GM12878 (cell line): ENCODE measurements around the gene NKD2. TPM values are rescaled to one million over a fixed set of nuclear protein-coding genes. Genes with fewer than 3 reads are reported as not detected.

Source experiments
- ATAC-seq: fragments of 200-7000 bp; cut with Tn5 transposase; 3 replicates; pipeline ENCODE4 v1.9.1; 2020; ENCODE audit warnings: mild to moderate bottlenecking, moderate library complexity
- BruUV-seq: library from RNA; stranded (reverse); fragments of 400-500 nt; replicated peaks from 2 replicates; lab custom pipeline; 2021; lab: Mats Ljungman, UMichigan
- CTCF ChIA-PET: fragments of 300-600 bp; sonication (Branson Sonifier 250); formaldehyde crosslinking; extraction: SDS; loops from one replicate; lab custom pipeline; 2021; ENCODE audit warnings: inconsistent platforms; lab: Yijun Ruan, JAX
- POLR2A ChIA-PET: fragments of 350-600 bp; formaldehyde crosslinking; extraction: SDS; loops from one replicate; lab custom pipeline; 2021; ENCODE audit warnings: inconsistent platforms; lab: Charles Lee
- RAD21 ChIA-PET: fragments of 300-600 bp; sonication (Branson Sonifier 250); formaldehyde crosslinking; loops from one replicate; lab custom pipeline; 2023; ENCODE audit warnings: antibody characterized with exemption; ENCODE audit not compliant: unreplicated experiment; lab: Charles Lee
- SMC1A ChIA-PET: fragments of 300-600 bp; sonication (Branson Sonifier 250); formaldehyde crosslinking; loops from one replicate; lab custom pipeline; 2023; ENCODE audit not compliant: unreplicated experiment, uncharacterized antibody; lab: Charles Lee
- DNase-seq: peaks from one replicate; pipeline ENCODE4 v3.0.0-alpha.2; 2011; ENCODE audit warnings: low read depth, low spot score
- FAIRE-seq: peaks from 3 replicates; lab custom pipeline; 2011; peaks lifted over from hg19 to GRCh38; lab: Jason Lieb, UNC
- H2AFZ ChIP-seq: 2 replicates; pipeline ENCODE4 v1.6.0; 2011; ENCODE audit warnings: low read depth, low read length, control low read depth; ENCODE audit not compliant: control insufficient read depth
- H3K27ac ChIP-seq: 2 replicates; pipeline ENCODE4 v1.5.1; 2011; ENCODE audit warnings: control low read depth; ENCODE audit not compliant: control insufficient read depth, insufficient read depth
- H3K27me3 ChIP-seq, 2 experiments: replicated peaks in 1 of 2; 2 replicates each; pipeline versions ENCODE4 v1.6.0 to v1.6.1; 2011; ENCODE audit warnings: low read length in 1 of 2; ENCODE audit not compliant: control insufficient read depth in 2 of 2, insufficient read depth in 2 of 2
- H3K36me3 ChIP-seq, 2 experiments: 2 replicates each; pipeline ENCODE4 v1.5.1; 2011; ENCODE audit warnings: low read length in 1 of 2; ENCODE audit not compliant: control insufficient read depth in 2 of 2, insufficient read depth in 2 of 2
- H3K4me1 ChIP-seq: 2 replicates; pipeline ENCODE4 v1.6.1; 2011; ENCODE audit warnings: mild to moderate bottlenecking, low read length, moderate library complexity, mixed read lengths; ENCODE audit not compliant: control insufficient read depth, insufficient read depth
- H3K4me2 ChIP-seq: 2 replicates; pipeline ENCODE4 v1.6.0; 2011; ENCODE audit warnings: control low read depth; ENCODE audit not compliant: control insufficient read depth, insufficient read depth
- H3K4me3 ChIP-seq: fragments of 200-600 bp; sonication (generic); 2 replicates; pipeline ENCODE4 v1.5.1; 2016
- H3K79me2 ChIP-seq: 2 replicates; pipeline ENCODE4 v1.6.0; 2011; ENCODE audit warnings: low read length; ENCODE audit not compliant: control insufficient read depth, insufficient read depth
- H3K9ac ChIP-seq: 2 replicates; pipeline ENCODE4 v1.8.0; 2011; ENCODE audit warnings: low read length, control low read depth, mixed read lengths; ENCODE audit not compliant: control insufficient read depth, insufficient read depth
- H3K9me3 ChIP-seq: replicated peaks from 3 replicates; pipeline ENCODE4 v1.5.1; 2011; ENCODE audit warnings: mild to moderate bottlenecking, low read length; ENCODE audit not compliant: control insufficient read depth, insufficient read depth
- H4K20me1 ChIP-seq: 2 replicates; pipeline ENCODE4 v1.6.0; 2011; ENCODE audit not compliant: control insufficient read depth, insufficient read depth
- CTCF ChIP-seq, 3 experiments: IDR thresholded peaks in 2 of 3; conservative IDR thresholded peaks in 1 of 3; 2 replicates each; pipeline ENCODE4 v1.5.1; 2011; ENCODE audit warnings: low read depth in 3 of 3, low read length in 3 of 3, mild to moderate bottlenecking in 3 of 3, control low read depth in 2 of 3, moderate library complexity in 2 of 3, inconsistent platforms in 1 of 3, mixed read lengths in 1 of 3; ENCODE audit not compliant: control insufficient read depth in 2 of 3, insufficient read depth in 1 of 3; ENCODE audit errors: extremely low read depth in 1 of 3
- NFIC ChIP-seq: IDR thresholded peaks from 2 replicates; pipeline ENCODE4 v1.6.1; 2012; ENCODE audit warnings: low read depth, mild to moderate bottlenecking, inconsistent platforms, low read length, moderate library complexity
- POLR2A ChIP-seq: IDR thresholded peaks from 2 replicates; pipeline ENCODE4 v1.6.1; 2011; ENCODE audit warnings: low read depth, mild to moderate bottlenecking, low read length
- TBL1XR1 ChIP-seq: IDR thresholded peaks from 2 replicates; pipeline ENCODE4 v1.6.1; 2012; ENCODE audit warnings: low read depth, low read length, improper control_type of control experiment
- ZBTB33 ChIP-seq: fragments of 450-650 bp; IDR thresholded peaks from 2 replicates; pipeline ENCODE4 v1.6.1; 2017; ENCODE audit warnings: mild to moderate bottlenecking
- WGBS: methylation state at CpG from one replicate; pipeline ENCODE4 v1.1.6; 2016; ENCODE audit warnings: low lambda C conversion rate; ENCODE audit not compliant: insufficient replicate concordance, insufficient coverage; ENCODE audit errors: missing lambda C conversion rate; 5-methylcytosine and 5-hydroxymethylcytosine counted together
- in situ Hi-C: fragments of 300-500 bp; cut with MboI; formaldehyde crosslinking; loops from 9 replicates; pipeline ENCODE4 v1.14.3; 2018; ENCODE audit warnings: mixed read lengths
- intact Hi-C: fragments of 100-400 bp; cut with micrococcal nuclease; formaldehyde crosslinking; loops from one replicate; pipeline ENCODE4 v1.14.2; 2022; ENCODE audit not compliant: unreplicated experiment
- polyA plus RNA-seq, 11 experiments: library from polyadenylated mRNA; depleted of rRNA in 4 of 11; unstranded in 6 of 11; stranded (reverse) in 5 of 11; fragments of >200 nt; fragmentation: Nextera tagmentation in 4 of 11; fragmentation: Illumina TruSeq in 1 of 11; extraction: Ambion mirVana in 4 of 11; extraction: Trizol in 1 of 11; gene quantifications; 1 replicate in 1 of 11; 2 replicates in 10 of 11; pipeline versions ENCODE4 v1.2.1 to v1.2.3, GENCODE V29; 2011 to 2016; ENCODE audit warnings: inconsistent platforms in 2 of 11, missing spikeins in 2 of 11, low read depth in 1 of 11
- total RNA-seq, 4 experiments: library from RNA; depleted of rRNA in 3 of 4; stranded (reverse); fragments of >200 nt in 3 of 4; fragmentation: Illumina TruSeq in 1 of 4; extraction: Trizol in 1 of 4; gene quantifications; 2 replicates each; pipeline versions ENCODE4 v1.2.1 to v1.2.3, GENCODE V29; 2013 to 2021
- TF ChIP-seq, protein P1 (sequence below): fragments of 450-650 bp; IDR thresholded peaks from 2 replicates; pipeline ENCODE4 v1.6.1; 2017; ENCODE audit warnings: antibody characterized with exemption, mild to moderate bottlenecking, moderate library complexity
- TF ChIP-seq, protein P2 (sequence below): fragments of 450-650 bp; IDR thresholded peaks from 2 replicates; pipeline ENCODE4 v1.6.1; 2016; ENCODE audit warnings: mild to moderate bottlenecking
- TF ChIP-seq, protein P3 (sequence below): IDR thresholded peaks from 2 replicates; pipeline ENCODE4 v1.6.1; 2011; ENCODE audit warnings: borderline replicate concordance, low read depth, mild to moderate bottlenecking, moderate library complexity, mixed read lengths, low read length; ENCODE audit not compliant: insufficient read depth; ENCODE audit errors: extremely low read length
- TF ChIP-seq, protein P4 (sequence below): fragments of 450-650 bp; IDR thresholded peaks from 2 replicates; pipeline ENCODE4 v1.6.1; 2014; ENCODE audit warnings: mild to moderate bottlenecking

Gene NKD2
- total and polyA plus RNA-seq, 10 of the 15 experiments (the other 5 are each of a cell fraction or from before 2014, with no cell fraction given) = 0.20 to 0.83 (median 0.26) TPM; not detected in 7

- ATAC-seq = no peak
- TF ChIP-seq NFIC = no peak
- TF ChIP-seq, protein P1, sequence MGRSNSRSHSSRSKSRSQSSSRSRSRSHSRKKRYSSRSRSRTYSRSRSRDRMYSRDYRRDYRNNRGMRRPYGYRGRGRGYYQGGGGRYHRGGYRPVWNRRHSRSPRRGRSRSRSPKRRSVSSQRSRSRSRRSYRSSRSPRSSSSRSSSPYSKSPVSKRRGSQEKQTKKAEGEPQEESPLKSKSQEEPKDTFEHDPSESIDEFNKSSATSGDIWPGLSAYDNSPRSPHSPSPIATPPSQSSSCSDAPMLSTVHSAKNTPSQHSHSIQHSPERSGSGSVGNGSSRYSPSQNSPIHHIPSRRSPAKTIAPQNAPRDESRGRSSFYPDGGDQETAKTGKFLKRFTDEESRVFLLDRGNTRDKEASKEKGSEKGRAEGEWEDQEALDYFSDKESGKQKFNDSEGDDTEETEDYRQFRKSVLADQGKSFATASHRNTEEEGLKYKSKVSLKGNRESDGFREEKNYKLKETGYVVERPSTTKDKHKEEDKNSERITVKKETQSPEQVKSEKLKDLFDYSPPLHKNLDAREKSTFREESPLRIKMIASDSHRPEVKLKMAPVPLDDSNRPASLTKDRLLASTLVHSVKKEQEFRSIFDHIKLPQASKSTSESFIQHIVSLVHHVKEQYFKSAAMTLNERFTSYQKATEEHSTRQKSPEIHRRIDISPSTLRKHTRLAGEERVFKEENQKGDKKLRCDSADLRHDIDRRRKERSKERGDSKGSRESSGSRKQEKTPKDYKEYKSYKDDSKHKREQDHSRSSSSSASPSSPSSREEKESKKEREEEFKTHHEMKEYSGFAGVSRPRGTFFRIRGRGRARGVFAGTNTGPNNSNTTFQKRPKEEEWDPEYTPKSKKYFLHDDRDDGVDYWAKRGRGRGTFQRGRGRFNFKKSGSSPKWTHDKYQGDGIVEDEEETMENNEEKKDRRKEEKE = no peak
- no peak for TF ChIP-seq ZBTB33
- TF ChIP-seq, protein P2, sequence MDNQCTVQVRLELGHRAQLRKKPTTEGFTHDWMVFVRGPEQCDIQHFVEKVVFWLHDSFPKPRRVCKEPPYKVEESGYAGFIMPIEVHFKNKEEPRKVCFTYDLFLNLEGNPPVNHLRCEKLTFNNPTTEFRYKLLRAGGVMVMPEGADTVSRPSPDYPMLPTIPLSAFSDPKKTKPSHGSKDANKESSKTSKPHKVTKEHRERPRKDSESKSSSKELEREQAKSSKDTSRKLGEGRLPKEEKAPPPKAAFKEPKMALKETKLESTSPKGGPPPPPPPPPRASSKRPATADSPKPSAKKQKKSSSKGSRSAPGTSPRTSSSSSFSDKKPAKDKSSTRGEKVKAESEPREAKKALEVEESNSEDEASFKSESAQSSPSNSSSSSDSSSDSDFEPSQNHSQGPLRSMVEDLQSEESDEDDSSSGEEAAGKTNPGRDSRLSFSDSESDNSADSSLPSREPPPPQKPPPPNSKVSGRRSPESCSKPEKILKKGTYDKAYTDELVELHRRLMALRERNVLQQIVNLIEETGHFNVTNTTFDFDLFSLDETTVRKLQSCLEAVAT = no peak
- no peak for TF ChIP-seq TBL1XR1
- TF ChIP-seq POLR2A = no peak
- TF ChIP-seq, protein P3, sequence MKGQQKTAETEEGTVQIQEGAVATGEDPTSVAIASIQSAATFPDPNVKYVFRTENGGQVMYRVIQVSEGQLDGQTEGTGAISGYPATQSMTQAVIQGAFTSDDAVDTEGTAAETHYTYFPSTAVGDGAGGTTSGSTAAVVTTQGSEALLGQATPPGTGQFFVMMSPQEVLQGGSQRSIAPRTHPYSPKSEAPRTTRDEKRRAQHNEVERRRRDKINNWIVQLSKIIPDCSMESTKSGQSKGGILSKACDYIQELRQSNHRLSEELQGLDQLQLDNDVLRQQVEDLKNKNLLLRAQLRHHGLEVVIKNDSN = no peak
- TF ChIP-seq, protein P4, sequence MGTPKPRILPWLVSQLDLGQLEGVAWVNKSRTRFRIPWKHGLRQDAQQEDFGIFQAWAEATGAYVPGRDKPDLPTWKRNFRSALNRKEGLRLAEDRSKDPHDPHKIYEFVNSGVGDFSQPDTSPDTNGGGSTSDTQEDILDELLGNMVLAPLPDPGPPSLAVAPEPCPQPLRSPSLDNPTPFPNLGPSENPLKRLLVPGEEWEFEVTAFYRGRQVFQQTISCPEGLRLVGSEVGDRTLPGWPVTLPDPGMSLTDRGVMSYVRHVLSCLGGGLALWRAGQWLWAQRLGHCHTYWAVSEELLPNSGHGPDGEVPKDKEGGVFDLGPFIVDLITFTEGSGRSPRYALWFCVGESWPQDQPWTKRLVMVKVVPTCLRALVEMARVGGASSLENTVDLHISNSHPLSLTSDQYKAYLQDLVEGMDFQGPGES = no peak
- no peak for TF ChIP-seq CTCF (IDR thresholded peaks at IDR 0.05 in 2 of 3, conservative IDR thresholded peaks at IDR 0.05 in 1 of 3; ENCODE audit: control insufficient read depth in 2 of 3, extremely low read depth in 1 of 3, insufficient read depth in 1 of 3, low read depth in 3 of 3, low read length in 3 of 3)
Observed at GRCh38 chr5:1035421-1036405, 27.1 kb downstream of the NKD2 start.

More at GRCh38 chr5:1035421-1036405, 27.1 kb downstream of the NKD2 start:
- Histone ChIP-seq H2AFZ (no peak overlapping the region), H3K4me3 (no peak overlapping the region), H3K9me3 (no peaks in the 10 kb centered on the region; the same call in 2 of the 3 replicates), H3K9ac (no peak overlapping the region), H3K79me2 (no peaks in the 10 kb centered on the region), H3K27me3 (no peaks in the 10 kb centered on the region), H4K20me1 (no peaks in the 10 kb centered on the region), H3K4me1 (no peaks in the 10 kb centered on the region), H3K36me3 (no peaks in the 10 kb centered on the region), H3K27ac (no peak overlapping the region), H3K4me2 (no peak overlapping the region)
- RAD21 ChIA-PET = no interaction called here
- in situ Hi-C loops = no loop called here
- SMC1A ChIA-PET = no interaction called here
- BruUV-seq = no TSS peak
- 71% methylated on average over 24 of the region's 25 CpGs for WGBS
- intact Hi-C loops = no loop called here
- DNase-seq (no peak), FAIRE-seq (no peak)
- CTCF ChIA-PET = no interaction called here
- POLR2A ChIA-PET = no interaction called here
